Loucy (cell line): ENCODE results near the gene ARHGAP45.

Source experiments
- H2AFZ ChIP-seq: fragments of 200-600 bp; sonication (generic); 2 replicates; pipeline ENCODE4 v1.6.0; 2016; ENCODE audit warnings: antibody characterized with exemption, mild to moderate bottlenecking, low read length, moderate library complexity
- H3F3A ChIP-seq: fragments of 200-600 bp; 2 replicates; pipeline ENCODE4 v1.6.0; 2016; ENCODE audit warnings: antibody characterized with exemption, low read depth, mild to moderate bottlenecking
- H3K27me3 ChIP-seq: fragments of 200-600 bp; sonication (generic); 2 replicates; pipeline ENCODE4 v1.6.1; 2014; ENCODE audit warnings: low read length, mild to moderate bottlenecking; ENCODE audit not compliant: insufficient read depth, poor library complexity, severe bottlenecking
- H3K36me3 ChIP-seq: fragments of 200-600 bp; sonication (generic); 2 replicates; pipeline ENCODE4 v1.6.1; 2016; ENCODE audit warnings: low read length; ENCODE audit not compliant: insufficient read depth
- H3K4me1 ChIP-seq: fragments of 200-600 bp; sonication (generic); 2 replicates; pipeline ENCODE4 v1.5.1; 2014; ENCODE audit warnings: low read length, mild to moderate bottlenecking; ENCODE audit not compliant: insufficient read depth, poor library complexity, severe bottlenecking
- H3K4me2 ChIP-seq: fragments of 200-600 bp; sonication (generic); 2 replicates; pipeline ENCODE4 v1.6.0; 2014; ENCODE audit warnings: antibody characterized with exemption, low read length, low read depth, mild to moderate bottlenecking; ENCODE audit not compliant: poor library complexity, severe bottlenecking
- H3K4me3 ChIP-seq: fragments of 200-600 bp; sonication (generic); 2 replicates; pipeline ENCODE4 v1.5.1; 2014; ENCODE audit warnings: low read length, mild to moderate bottlenecking, mixed read lengths; ENCODE audit not compliant: poor library complexity, severe bottlenecking
- H3K79me2 ChIP-seq: fragments of 200-600 bp; sonication (generic); 2 replicates; pipeline ENCODE4 v1.6.1; 2014; ENCODE audit warnings: low read length; ENCODE audit not compliant: insufficient read depth
- H3K9ac ChIP-seq: fragments of 200-600 bp; sonication (generic); 2 replicates; pipeline ENCODE4 v1.6.0; 2014; ENCODE audit warnings: mild to moderate bottlenecking, low read depth, low read length, moderate library complexity; ENCODE audit not compliant: poor library complexity, severe bottlenecking
- H3K9me2 ChIP-seq: fragments of 200-600 bp; sonication (generic); replicated peaks from 2 replicates; pipeline ENCODE4 v1.6.1; 2016; ENCODE audit warnings: low read depth, low read length, mixed read lengths
- H3K9me3 ChIP-seq: fragments of 200-600 bp; sonication (generic); 2 replicates; pipeline ENCODE4 v1.6.1; 2014; ENCODE audit warnings: mild to moderate bottlenecking, antibody characterized with exemption, low read length, low read depth; ENCODE audit not compliant: insufficient read depth
- H4K20me1 ChIP-seq: fragments of 200-600 bp; sonication (generic); 2 replicates; pipeline ENCODE4 v1.6.0; 2014; ENCODE audit warnings: antibody characterized with exemption, low read length, mild to moderate bottlenecking; ENCODE audit not compliant: insufficient read depth, poor library complexity, severe bottlenecking
- CTCF ChIP-seq: fragments of 200-600 bp; sonication (generic); conservative IDR thresholded peaks from 2 replicates; pipeline ENCODE4 v1.5.1; 2014; ENCODE audit warnings: mild to moderate bottlenecking, antibody characterized with exemption, low read length
- EZH2phosphoT487 ChIP-seq: fragments of 200-600 bp; IDR thresholded peaks from 2 replicates; pipeline ENCODE4 v1.6.1; 2018; ENCODE audit warnings: antibody characterized with exemption, mild to moderate bottlenecking, moderate library complexity, borderline replicate concordance

Gene ARHGAP45

GRCh38 chr19:1070931-1071791, 4.2 kb downstream of the ARHGAP45 start:
- H3K9me2 ChIP-seq: no peaks in the 10 kb centered on the region
- TF ChIP-seq EZH2phosphoT487 (no peak), CTCF (no peak)
- H3K9ac ChIP-seq: no peak overlapping the region
- H3K9me3 ChIP-seq: no peaks in the 10 kb centered on the region
- no peaks in the 10 kb centered on the region; the same call in 1 of the 2 replicates for H3K36me3 ChIP-seq
- H3K4me2 ChIP-seq: no peak overlapping the region
- H3K27me3 ChIP-seq: no peaks in the 10 kb centered on the region
- no peak overlapping the region for H3K4me3 ChIP-seq
- H3K4me1 ChIP-seq: peaks cover 38% of the 10 kb centered on the region
- H3F3A ChIP-seq: peaks cover 4% of the 10 kb centered on the region; the same call in 1 of the 2 replicates
- H4K20me1 ChIP-seq: peaks cover 8% of the 10 kb centered on the region
- no peak overlapping the region for H2AFZ ChIP-seq
- peaks cover 44% of the 10 kb centered on the region; the same call in 1 of the 2 replicates for H3K79me2 ChIP-seq

- Histone ChIP-seq H3K4me2 (no peak overlapping the region), H3K9ac (no peak overlapping the region), H3K4me1 (peaks cover 44% of the 10 kb centered on the region), H3K9me3 (no peaks in the 10 kb centered on the region), H3F3A (peaks cover 4% of the 10 kb centered on the region; the same call in 1 of the 2 replicates), H3K79me2 (peaks cover 45% of the 10 kb centered on the region), H3K4me3 (no peak overlapping the region), H3K9me2 (no peaks in the 10 kb centered on the region), H2AFZ (no peak overlapping the region), H3K27me3 (no peaks in the 10 kb centered on the region), H4K20me1 (peaks cover 8% of the 10 kb centered on the region), H3K36me3 (no peaks in the 10 kb centered on the region; the same call in 1 of the 2 replicates)
- TF ChIP-seq EZH2phosphoT487: no peak
- no peak for TF ChIP-seq CTCF
Measured at GRCh38 chr19:1072371-1073015, 5.5 kb downstream of the ARHGAP45 start.

- Histone ChIP-seq H3F3A (peaks cover 4% of the 10 kb centered on the region; the same call in 1 of the 2 replicates), H4K20me1 (peaks cover 8% of the 10 kb centered on the region), H3K79me2 (peaks cover 41% of the 10 kb centered on the region)
Measured at GRCh38 chr19:1073063-1073955, 6.3 kb downstream of the ARHGAP45 start.

More at GRCh38 chr19:1073063-1073955, 6.3 kb downstream of the ARHGAP45 start:
- no peak overlapping the region for H3K9ac ChIP-seq
- H3K27me3 ChIP-seq: no peaks in the 10 kb centered on the region
- H3K4me3 ChIP-seq: no peak overlapping the region
- H3K9me3 ChIP-seq: no peaks in the 10 kb centered on the region
- peak overlapping the region; percentile 76 for H3K4me2 ChIP-seq
- H2AFZ ChIP-seq: no peak overlapping the region
- TF ChIP-seq CTCF (no peak), EZH2phosphoT487 (no peak)
- H3K9me2 ChIP-seq: no peaks in the 10 kb centered on the region
- H3K36me3 ChIP-seq: no peaks in the 10 kb centered on the region; the same call in 1 of the 2 replicates
- H3K4me1 ChIP-seq: peaks cover 47% of the 10 kb centered on the region
